Stimulated activated CD4-positive, alpha-beta T cell treated with anti-CD3 and anti-CD28 coated beads, Interleukin-2, amount 100 ng/mL, for 4 hours (primary cell): Measurements from ENCODE around the gene RTP5.
"Not testable (repeated sequence)": the region's sequence is repeated elsewhere in the genome, so short reads cannot be mapped to it uniquely, and the experiment has no call there.

ENCODE experiments used
- DNase-seq: peaks from one replicate; pipeline ENCODE4 v3.0.0-alpha.2; 2020; ENCODE audit warnings: low read depth

The RTP5 gene

DNA sequence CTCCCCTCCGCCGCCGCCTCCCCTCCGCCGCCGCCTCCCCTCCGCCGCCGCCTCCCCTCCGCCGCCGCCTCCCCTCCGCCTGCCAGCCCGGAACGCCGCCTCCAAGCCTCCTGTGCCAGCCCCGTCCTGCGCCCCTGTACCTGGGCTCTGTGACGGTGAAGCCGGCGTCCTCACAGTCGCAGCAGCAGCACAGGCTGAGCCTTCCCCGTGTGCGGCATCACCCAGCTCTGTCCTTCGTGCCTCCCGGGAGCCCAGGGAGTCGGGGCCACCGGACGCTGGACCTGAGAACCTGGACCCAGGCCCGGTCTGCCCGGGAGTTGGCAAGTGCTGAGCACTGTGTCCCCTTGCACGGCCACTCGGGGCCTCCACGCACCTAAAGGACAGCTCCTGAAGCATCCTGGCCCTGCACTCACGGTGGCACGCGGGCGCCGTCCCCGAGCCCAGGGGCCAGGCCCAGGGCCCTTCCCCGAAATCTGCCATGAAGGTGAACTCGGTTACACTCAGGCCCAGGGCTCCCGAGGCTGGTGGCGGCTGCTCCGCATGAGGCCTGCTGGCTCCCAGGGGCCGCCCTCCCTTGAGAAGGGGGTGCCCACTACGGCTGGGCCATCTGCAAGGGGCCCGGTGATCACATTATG is 32.9 kb downstream of the RTP5 start:
- DNase-seq: no peak

DNA sequence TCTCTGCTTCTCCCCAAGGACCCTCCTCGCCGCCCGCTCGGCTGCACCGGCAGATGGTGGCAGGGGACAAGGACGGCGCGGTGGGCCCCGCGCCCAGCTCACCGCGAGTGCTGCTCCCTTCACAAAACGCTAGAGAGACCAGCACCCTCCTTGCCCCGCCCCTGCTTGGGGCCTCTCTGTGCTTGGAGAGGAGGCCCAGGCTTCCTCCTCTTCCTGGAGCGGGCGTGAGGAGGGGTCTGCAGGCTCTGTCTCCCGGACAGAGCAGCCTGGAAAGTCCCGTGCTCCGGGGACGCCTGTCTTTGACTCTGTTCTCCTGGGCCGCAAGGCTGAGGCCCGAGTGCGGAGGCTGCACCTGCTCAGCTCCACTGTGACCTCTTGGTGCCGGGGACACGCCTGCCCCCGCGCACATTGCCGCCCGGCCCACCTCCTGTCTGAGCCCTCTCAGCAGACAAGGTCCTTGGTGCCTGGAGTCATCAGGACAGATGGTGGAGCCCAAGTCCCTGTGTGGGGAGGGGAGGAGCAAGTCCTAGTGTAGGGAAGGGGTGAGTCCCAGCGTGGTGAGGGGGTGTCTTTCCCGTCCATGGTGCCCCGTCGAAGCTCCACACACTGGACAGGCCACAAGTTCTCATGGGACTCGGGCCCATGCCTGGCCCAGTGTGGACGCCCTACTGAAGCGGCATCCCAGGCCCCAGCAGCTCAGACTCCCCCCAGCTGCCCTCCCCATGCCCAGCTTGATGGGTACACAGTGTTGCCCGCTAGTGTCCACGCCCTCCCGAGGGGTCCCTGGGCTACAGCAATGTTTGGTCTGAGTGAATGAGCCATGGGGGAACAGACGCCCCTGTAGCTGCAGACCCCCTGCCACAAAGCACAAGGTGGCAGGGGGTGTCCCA is 33.8 kb downstream of the RTP5 start:
- no peak for DNase-seq

GRCh38 chr2:241904011-241904718 is 34.6 kb downstream of the RTP5 start:
- DNase-seq: no peak

GRCh38 chr2:241904791-241905710 is 35.5 kb downstream of the RTP5 start:
- no peak for DNase-seq

- no peak for DNase-seq
These were observed 36.3 kb downstream of the RTP5 start for GRCh38 chr2:241905716-241906377.

GRCh38 chr2:241906378-241906770 is 36.8 kb downstream of the RTP5 start:
- DNase-seq: not testable (repeated sequence)

DNA sequence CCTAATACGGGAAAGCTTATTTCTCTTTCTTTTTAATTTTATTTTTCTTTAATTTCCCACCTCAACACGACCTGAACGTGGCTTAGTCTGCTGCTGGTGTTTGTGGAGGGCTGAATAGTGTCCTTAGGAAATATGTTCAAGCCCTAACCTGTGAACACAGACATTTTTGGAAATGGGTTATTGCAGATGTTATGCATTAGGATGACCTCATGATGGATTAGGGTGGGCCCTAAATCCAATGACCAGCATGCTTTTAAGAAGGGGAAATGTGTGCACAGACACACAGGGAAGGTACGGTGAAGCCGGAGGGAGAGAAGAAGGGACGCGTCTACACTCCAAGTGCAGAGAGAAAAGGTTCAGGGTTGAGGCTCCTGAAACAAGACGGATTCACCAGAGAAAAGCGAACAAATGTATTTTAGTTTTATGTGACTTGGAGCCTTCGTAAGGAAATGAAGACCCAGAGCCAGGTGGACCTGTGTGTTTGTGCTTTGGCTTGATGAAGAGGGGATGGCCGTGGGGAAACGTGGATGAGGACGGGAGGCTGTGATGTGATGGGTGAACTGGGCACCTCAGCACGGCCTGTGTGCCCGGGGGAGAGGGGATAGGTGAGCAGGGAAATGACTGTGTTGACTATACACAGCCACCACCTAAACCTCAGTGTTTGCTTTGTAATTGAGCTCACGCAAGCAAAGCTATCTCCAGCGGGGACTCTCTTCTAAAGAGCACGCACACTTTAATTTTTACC is 37.5 kb downstream of the RTP5 start:
- DNase-seq: no peak

DNA sequence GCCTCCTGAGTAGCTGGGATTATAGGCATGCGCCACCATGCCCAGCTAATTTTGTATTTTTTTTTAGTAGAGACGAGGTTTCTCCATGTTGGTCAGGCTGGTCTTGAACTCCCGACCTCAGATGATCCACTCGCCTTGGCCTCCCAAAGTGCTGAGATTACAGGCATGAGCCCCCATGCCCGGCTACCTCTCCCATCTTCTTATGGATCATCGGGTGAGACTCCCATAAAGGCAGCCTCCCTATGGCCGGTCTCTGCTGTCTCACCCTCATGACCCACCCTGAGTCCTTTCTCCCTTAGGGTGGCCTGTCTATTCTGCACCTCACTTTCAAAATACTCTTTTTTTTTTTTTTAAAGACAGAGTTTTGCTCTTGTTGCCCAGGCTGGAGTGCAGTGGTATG is 38.3 kb downstream of the RTP5 start:
- not testable (repeated sequence) for DNase-seq

- DNase-seq: no peak
These were observed 39.3 kb downstream of the RTP5 start for GRCh38 chr2:241908686-241909420.

DNA sequence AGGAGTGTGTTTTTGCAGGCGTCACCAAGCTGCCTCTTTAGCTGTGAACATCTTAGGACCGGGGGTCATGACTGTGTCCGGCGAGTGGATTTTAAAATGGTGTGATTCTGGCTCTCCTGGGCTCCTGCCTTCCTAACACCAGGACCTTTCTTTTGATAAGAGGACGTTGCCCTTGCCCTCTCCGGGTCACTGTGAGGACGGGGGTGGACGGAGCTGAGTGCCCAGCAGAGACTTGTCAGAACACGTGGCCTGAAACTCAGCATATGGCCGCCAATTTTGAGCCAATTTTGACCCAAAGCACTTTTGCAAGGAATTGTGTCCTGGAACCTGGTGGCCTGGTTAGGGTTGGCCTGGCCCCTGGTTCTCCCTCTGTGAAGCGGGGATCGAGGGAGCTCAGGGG is 40.2 kb downstream of the RTP5 start:
- no peak for DNase-seq

GRCh38 chr2:241910604-241911520 is 41.3 kb downstream of the RTP5 start:
- no peak for DNase-seq

GRCh38 chr2:241911551-241911950 is 42.0 kb downstream of the RTP5 start:
- no peak for DNase-seq

DNA sequence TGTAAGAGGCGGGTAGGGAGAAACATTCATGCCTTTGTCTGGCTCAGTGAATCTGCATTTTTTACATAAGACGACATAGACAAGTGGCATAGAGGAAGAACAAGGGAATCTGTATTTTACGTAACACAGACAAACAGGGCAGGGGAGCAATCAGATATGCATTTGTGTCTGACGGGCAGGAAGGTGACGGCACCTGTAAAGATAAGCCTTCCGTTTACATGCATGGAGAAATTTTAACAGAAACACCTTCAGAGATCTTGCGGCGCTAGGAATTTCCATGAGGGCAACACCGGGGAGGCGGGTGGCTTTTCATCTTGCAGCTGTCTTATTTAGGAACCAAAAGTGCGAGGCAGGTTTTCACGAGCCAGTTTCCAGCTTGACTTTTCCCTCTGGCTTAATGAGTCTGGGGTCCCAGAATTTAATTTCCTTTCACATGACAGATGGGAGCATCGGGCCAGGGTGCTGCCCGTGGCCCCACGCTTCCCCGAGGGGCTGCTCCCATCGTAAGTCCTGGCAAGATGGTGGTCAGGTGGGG is 42.6 kb downstream of the RTP5 start:
- DNase-seq: no peak

- no peak for DNase-seq
These were observed 44.2 kb downstream of the RTP5 start for GRCh38 chr2:241913703-241914102.

DNA sequence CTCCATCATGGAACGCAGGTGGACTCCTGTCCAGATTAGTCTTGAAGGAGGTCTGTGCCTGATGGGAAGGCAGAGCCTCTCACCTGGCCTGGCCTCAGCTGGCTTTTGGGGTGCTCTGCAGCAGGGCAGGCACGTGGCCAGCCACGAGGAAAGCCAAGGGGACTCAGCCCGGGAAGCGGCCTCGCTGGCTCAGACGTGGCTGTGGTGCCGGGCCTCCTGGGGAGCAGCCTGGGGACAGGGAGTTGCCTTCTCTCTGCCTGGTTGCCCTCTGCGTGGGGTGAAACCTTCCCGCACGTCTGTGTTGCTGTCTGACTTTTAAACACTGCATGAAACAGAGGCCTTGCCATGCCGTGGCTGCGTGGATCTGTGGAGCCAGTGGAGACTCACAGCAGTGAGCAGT is 45.0 kb downstream of the RTP5 start:
- DNase-seq: no peak

- DNase-seq: not testable (repeated sequence)
These were observed 52.1 kb downstream of the RTP5 start for GRCh38 chr2:241921631-241922030.

DNA sequence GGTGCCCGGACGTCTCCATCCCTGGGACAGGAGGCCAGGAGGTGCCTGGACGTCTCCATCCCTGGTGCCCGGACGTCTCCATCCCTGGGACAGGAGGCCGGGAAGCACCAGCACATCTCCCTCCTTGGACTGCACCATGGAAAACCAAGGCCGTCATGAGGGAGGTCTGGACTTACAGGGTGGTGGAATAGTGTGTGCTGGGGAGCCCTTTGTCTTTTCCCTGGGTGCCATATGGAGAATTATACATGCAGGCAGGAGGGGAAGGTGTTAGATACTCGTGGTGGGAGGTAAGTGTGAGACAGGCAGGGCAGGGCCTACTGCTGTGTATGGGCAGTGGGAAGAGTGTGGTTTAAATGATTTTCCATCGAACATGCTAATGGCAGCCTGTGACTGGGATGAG is 52.9 kb downstream of the RTP5 start:
- no peak for DNase-seq

- not testable (repeated sequence) for DNase-seq
These were observed 53.5 kb downstream of the RTP5 start for GRCh38 chr2:241922816-241923601.
